CD4-positive, alpha-beta T cell (primary cell): ENCODE data around the gene ALDOC. TPM values are rescaled to one million over a fixed set of nuclear protein-coding genes. Genes with fewer than 3 reads are reported as not detected.

ENCODE experiments used
- ATAC-seq: fragments of 200-7000 bp; cut with Tn5 transposase; one replicate; pipeline ENCODE4 v1.10.0; 2022; ENCODE audit warnings: mild to moderate bottlenecking; ENCODE audit not compliant: poor library complexity
- CTCF ChIA-PET: fragments of 350-600 bp; sonication (Branson Sonifier 250); formaldehyde crosslinking; loops from one replicate; lab custom pipeline; 2021; ENCODE audit warnings: antibody characterized with exemption, inconsistent platforms; lab: Charles Lee
- POLR2A ChIA-PET: fragments of 350-600 bp; sonication (Branson Sonifier 250); formaldehyde crosslinking; loops from one replicate; lab custom pipeline; 2021; ENCODE audit warnings: antibody characterized with exemption, inconsistent platforms; lab: Charles Lee
- DNase-seq, 14 experiments: peaks; one replicate each; pipeline ENCODE4 v3.0.0-alpha.2; 2013 to 2020; ENCODE audit warnings: mixed read lengths in 2 of 14
- H3K27ac ChIP-seq, 2 donors: one replicate each; pipeline versions ENCODE4 v1.5.1 to v1.7.0; 2013; ENCODE audit warnings: low read length in 2 of 2, low read depth in 1 of 2, mild to moderate bottlenecking in 1 of 2
- H3K27me3 ChIP-seq, 2 experiments: 1 replicate in 1 of 2; 2 replicates in 1 of 2; pipeline versions ENCODE4 v1.6.1 to v1.7.0; 2013; ENCODE audit warnings: low read length in 2 of 2, control low read depth in 1 of 2, mild to moderate bottlenecking in 1 of 2, moderate library complexity in 1 of 2; ENCODE audit not compliant: insufficient read depth in 2 of 2, control insufficient read depth in 1 of 2
- H3K36me3 ChIP-seq: one replicate; pipeline ENCODE4 v1.6.1; 2013; ENCODE audit warnings: low read length, control low read depth; ENCODE audit not compliant: insufficient read depth
- H3K4me1 ChIP-seq: one replicate; pipeline ENCODE4 v1.6.1; 2013; ENCODE audit warnings: low read length, control low read depth; ENCODE audit not compliant: insufficient read depth
- H3K4me3 ChIP-seq: one replicate; pipeline ENCODE4 v1.5.1; 2013; ENCODE audit warnings: mild to moderate bottlenecking, low read length, moderate library complexity
- H3K9me3 ChIP-seq, 2 experiments: 1 replicate in 1 of 2; 2 replicates in 1 of 2; pipeline versions ENCODE4 v1.6.1 to v1.7.0; 2013; ENCODE audit warnings: low read length in 2 of 2, mild to moderate bottlenecking in 2 of 2, control low read depth in 1 of 2, moderate library complexity in 1 of 2; ENCODE audit not compliant: control insufficient read depth in 1 of 2, insufficient read depth in 1 of 2
- H3K27ac Mint-ChIP-seq: one replicate; pipeline ENCODE4 v1.8.0; 2020; ENCODE audit warnings: mixed read lengths
- H3K27me3 Mint-ChIP-seq: one replicate; pipeline ENCODE4 v1.8.0; 2021; ENCODE audit warnings: mixed read lengths
- H3K36me3 Mint-ChIP-seq: one replicate; pipeline ENCODE4 v1.8.0; 2021; ENCODE audit warnings: low read depth, mixed read lengths
- H3K4me1 Mint-ChIP-seq: one replicate; pipeline ENCODE4 v1.8.0; 2021; ENCODE audit warnings: low read depth, mixed read lengths
- H3K4me3 Mint-ChIP-seq: one replicate; pipeline ENCODE4 v1.8.0; 2020; ENCODE audit warnings: mild to moderate bottlenecking, mixed read lengths
- H3K9me3 Mint-ChIP-seq: one replicate; pipeline ENCODE4 v1.8.0; 2020; ENCODE audit warnings: mixed read lengths
- intact Hi-C, 2 experiments: fragments of 100-400 bp; cut with DNase I in 1 of 2; cut with micrococcal nuclease in 1 of 2; formaldehyde crosslinking; loops; one replicate each; pipeline versions ENCODE4 v1.15.1 to v1.9.0; 2023 to 2025; cut with DNase I, micrococcal nuclease
- total RNA-seq, 174 experiments: library from RNA in 2 of 174; stranded (reverse) in 2 of 174; gene quantifications; one replicate each; pipeline ENCODE4 v1.2.3 and lab custom pipeline; 2021 to 2026
- TF ChIP-seq, protein P1 (sequence below): fragments of 200-600 bp; IDR thresholded peaks from one replicate; pipeline ENCODE4 v1.8.0; 2022; ENCODE audit warnings: antibody characterized with exemption, mild to moderate bottlenecking

Gene ALDOC
- total RNA-seq, 2 experiments from 2014 or later: 21.8 to 22.7 TPM

- Mint-ChIP-seq H3K36me3 (peaks cover 73% of the 10 kb centered on the region), H3K4me3 (peak overlapping the region; percentile 59), H3K4me1 (peaks cover 31% of the 10 kb centered on the region), H3K27ac (peak overlapping the region; percentile 22), H3K27me3 (no peaks in the 10 kb centered on the region), H3K9me3 (no peaks in the 10 kb centered on the region)
- Histone ChIP-seq H3K4me3 (no peak overlapping the region), H3K27ac (no peak overlapping the region), H3K27me3 (no peaks in the 10 kb centered on the region), H3K9me3 (no peaks in the 10 kb centered on the region), H3K36me3 (peaks cover 63% of the 10 kb centered on the region), H3K4me1 (peaks cover 33% of the 10 kb centered on the region)
- intact Hi-C loops: loop anchor here in 1 of 2 experiments (1.0 kb wide), 1 partner anchor 44 kb away; no protein-coding TSS in a partner anchor
- TF ChIP-seq, protein P1, sequence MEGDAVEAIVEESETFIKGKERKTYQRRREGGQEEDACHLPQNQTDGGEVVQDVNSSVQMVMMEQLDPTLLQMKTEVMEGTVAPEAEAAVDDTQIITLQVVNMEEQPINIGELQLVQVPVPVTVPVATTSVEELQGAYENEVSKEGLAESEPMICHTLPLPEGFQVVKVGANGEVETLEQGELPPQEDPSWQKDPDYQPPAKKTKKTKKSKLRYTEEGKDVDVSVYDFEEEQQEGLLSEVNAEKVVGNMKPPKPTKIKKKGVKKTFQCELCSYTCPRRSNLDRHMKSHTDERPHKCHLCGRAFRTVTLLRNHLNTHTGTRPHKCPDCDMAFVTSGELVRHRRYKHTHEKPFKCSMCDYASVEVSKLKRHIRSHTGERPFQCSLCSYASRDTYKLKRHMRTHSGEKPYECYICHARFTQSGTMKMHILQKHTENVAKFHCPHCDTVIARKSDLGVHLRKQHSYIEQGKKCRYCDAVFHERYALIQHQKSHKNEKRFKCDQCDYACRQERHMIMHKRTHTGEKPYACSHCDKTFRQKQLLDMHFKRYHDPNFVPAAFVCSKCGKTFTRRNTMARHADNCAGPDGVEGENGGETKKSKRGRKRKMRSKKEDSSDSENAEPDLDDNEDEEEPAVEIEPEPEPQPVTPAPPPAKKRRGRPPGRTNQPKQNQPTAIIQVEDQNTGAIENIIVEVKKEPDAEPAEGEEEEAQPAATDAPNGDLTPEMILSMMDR: peak; percentile 8
- CTCF ChIA-PET: no interaction called here
- POLR2A ChIA-PET: interaction anchor here (0.6 kb wide), 1 partner anchor 16 kb away, joined by 3 read pairs; no protein-coding TSS in a partner anchor
- DNase-seq (no peak), ATAC-seq (no peak)
Measured at GRCh38 chr17:28554565-28554964, 22.1 kb downstream of the ALDOC start.

DNA sequence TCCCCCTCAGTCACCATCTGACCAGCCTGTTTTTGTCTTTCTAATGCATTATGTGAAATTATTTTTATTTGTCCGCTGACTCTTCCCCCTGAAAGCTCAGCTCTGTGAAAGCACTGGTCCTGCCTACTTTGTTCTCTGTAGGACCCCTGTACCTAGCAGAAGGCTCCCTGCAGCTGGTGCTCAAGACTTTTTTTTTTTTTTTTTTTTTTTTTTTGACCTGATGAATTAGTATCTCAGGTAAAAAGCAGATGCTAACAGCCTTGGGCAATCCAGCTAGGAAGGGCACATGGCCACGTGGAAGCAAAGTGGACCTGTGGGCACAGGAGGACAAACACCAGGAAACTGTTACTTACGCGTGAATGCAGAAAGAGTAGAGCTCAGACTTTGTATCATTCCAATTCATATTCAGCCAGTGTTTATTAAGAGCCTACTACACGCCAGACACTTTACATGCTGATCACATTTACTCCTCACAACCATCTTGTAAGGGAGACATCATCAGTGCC lies 23.6 kb downstream of the ALDOC start:
- CTCF ChIA-PET: interaction anchor here (0.6 to 0.7 kb wide), 3 partner anchors 137 to 843 kb away, joined by 3 read pairs; no protein-coding TSS in a partner anchor
- H3K9me3 Mint-ChIP-seq: no peaks in the 10 kb centered on the region
- peak overlapping the region; percentile 82 for H3K27ac Mint-ChIP-seq
- H3K36me3 Mint-ChIP-seq: peaks cover 60% of the 10 kb centered on the region
- no peaks in the 10 kb centered on the region for H3K9me3 ChIP-seq
- TF ChIP-seq, protein P1: no peak
- peaks cover 48% of the 10 kb centered on the region for H3K4me1 ChIP-seq
- ATAC-seq: no peak
- H3K4me1 Mint-ChIP-seq: peaks cover 46% of the 10 kb centered on the region
- H3K27ac ChIP-seq: no peak overlapping the region
- intact Hi-C loops: loop anchor here (1.0 to 2.0 kb wide), 3 partner anchors 18 to 24 kb away; partner anchors contain the start of genes ALDOC (in 2 of the 2) and PIGS (in 1 of the 2)
- H3K4me3 ChIP-seq: peak overlapping the region; percentile 32
- POLR2A ChIA-PET: interaction anchor here (1.3 to 7.4 kb wide), 2 partner anchors 19 to 24 kb away, joined by 5 to 63 read pairs; partner anchors contain the start of genes ALDOC and PIGS
- peaks cover 49% of the 10 kb centered on the region for H3K36me3 ChIP-seq
- peak overlapping the region; percentile 91 for H3K4me3 Mint-ChIP-seq
- no peaks in the 10 kb centered on the region for H3K27me3 ChIP-seq
- DNase-seq: no peak
- H3K27me3 Mint-ChIP-seq: no peaks in the 10 kb centered on the region

- CTCF ChIA-PET: interaction anchor here (0.6 to 0.9 kb wide), 3 partner anchors 11 to 844 kb away, joined by 3 to 4 read pairs (median 3); no protein-coding TSS in a partner anchor
- Mint-ChIP-seq H3K4me3 (peak within 1 kb of the TSS; percentile 94), H3K36me3 (peaks cover 60% of the 10 kb centered on the region), H3K27me3 (no peaks in the 10 kb centered on the region), H3K4me1 (peaks cover 53% of the 10 kb centered on the region), H3K27ac (peak within 1 kb of the TSS; percentile 93), H3K9me3 (no peaks in the 10 kb centered on the region)
- intact Hi-C loops: loop anchor here (1.0 to 2.0 kb wide), 3 partner anchors 19 to 24 kb away; partner anchors contain the start of genes ALDOC (in 2 of the 2) and PIGS (in 1 of the 2)
- ATAC-seq (peak; percentile 68), DNase-seq (peak; percentile 62 to 91 (median 77))
- POLR2A ChIA-PET: interaction anchor here (1.3 to 7.4 kb wide), 3 partner anchors 19 to 92 kb away, joined by 4 to 63 read pairs (median 5); partner anchors contain the start of genes ALDOC, BLTP2 and PIGS
- Histone ChIP-seq H3K9me3 (no peaks in the 10 kb centered on the region), H3K27me3 (no peaks in the 10 kb centered on the region), H3K36me3 (peaks cover 44% of the 10 kb centered on the region), H3K4me3 (peak within 1 kb of the TSS; percentile 54), H3K27ac (peak within 1 kb of the TSS; percentile 48 to 76), H3K4me1 (peaks cover 55% of the 10 kb centered on the region)
- TF ChIP-seq, protein P1: no peak
Measured at GRCh38 chr17:28552176-28552999, 24.3 kb downstream of the ALDOC start, which contains the start of gene UNC119. UNC119 (minus strand) TSS chr17:28552624; CDS start chr17:28552557, 67 bp downstream.
